Esophagus muscularis mucosa (tissue), 4 donors: ENCODE measurements around the gene EMID1.

Source experiments
- CTCF ChIP-seq, 3 experiments: fragments of 200-600 bp in 2 of 3; fragments of 450-650 bp in 1 of 3; sonication (generic) in 2 of 3; IDR thresholded peaks; one replicate each; pipeline ENCODE4 v1.5.1; 2017 to 2019; ENCODE audit warnings: antibody characterized with exemption in 3 of 3, mild to moderate bottlenecking in 2 of 3, moderate library complexity in 1 of 3
- EP300 ChIP-seq: sonication (generic); formaldehyde crosslinking; IDR thresholded peaks from one replicate; pipeline ENCODE4 v1.6.1; 2017; ENCODE audit warnings: antibody characterized with exemption
- POLR2A ChIP-seq: fragments of 450-650 bp; IDR thresholded peaks from one replicate; pipeline ENCODE4 v1.6.1; 2017; ENCODE audit warnings: antibody characterized with exemption, moderate library complexity, mild to moderate bottlenecking, low read depth
- POLR2AphosphoS5 ChIP-seq, 2 donors: sonication (generic); formaldehyde crosslinking; IDR thresholded peaks; one replicate each; pipeline ENCODE4 v1.6.1; 2017; ENCODE audit warnings: antibody characterized with exemption in 2 of 2

- TF ChIP-seq CTCF (IDR thresholded peaks at IDR 0.05) (no peak), POLR2A (no peak), POLR2AphosphoS5 (IDR thresholded peaks at IDR 0.05) (no peak), EP300 (no peak)
These were observed 86.7 kb downstream of the EMID1 start for GRCh38 chr22:29292379-29292778.
